NCI-H226 (cell line): Measurements from ENCODE around the gene KLHL29.

Source experiments
- DNase-seq: peaks from one replicate; pipeline ENCODE4 v3.0.0-alpha.2; 2015

The KLHL29 gene

GRCh38 chr2:23497536-23497935 is 112.6 kb downstream of the KLHL29 start:
- no peak for DNase-seq

GRCh38 chr2:23498943-23499342 is 114.0 kb downstream of the KLHL29 start:
- DNase-seq = no peak

- no peak for DNase-seq
Measured at GRCh38 chr2:23499439-23499838, 114.5 kb downstream of the KLHL29 start.

- no peak for DNase-seq
Measured at GRCh38 chr2:23500836-23501235, 115.9 kb downstream of the KLHL29 start.

DNA sequence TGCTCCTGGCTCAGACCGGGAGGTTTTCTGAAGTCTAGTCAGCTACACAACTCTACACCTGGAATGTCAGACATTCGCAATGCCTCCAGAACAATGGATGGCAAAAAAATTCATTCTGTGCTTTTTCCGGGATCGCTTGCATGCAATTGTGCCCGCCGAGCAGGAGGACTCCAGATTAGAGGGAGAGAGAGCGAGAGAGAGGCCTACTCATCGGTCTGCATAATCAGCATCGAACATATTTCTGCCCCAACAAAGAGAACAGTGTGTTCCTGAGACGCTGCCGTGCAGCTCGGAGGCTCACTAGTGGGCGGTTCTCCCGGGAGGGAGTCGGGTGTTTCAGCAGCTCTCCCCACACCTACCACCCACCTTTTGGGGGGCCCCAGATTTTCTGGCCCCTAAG is 117.1 kb downstream of the KLHL29 start:
- no peak for DNase-seq

- DNase-seq = no peak
Measured at GRCh38 chr2:23503097-23503496, 118.1 kb downstream of the KLHL29 start.

- no peak for DNase-seq
Measured at GRCh38 chr2:23503682-23504081, 118.7 kb downstream of the KLHL29 start.

DNA sequence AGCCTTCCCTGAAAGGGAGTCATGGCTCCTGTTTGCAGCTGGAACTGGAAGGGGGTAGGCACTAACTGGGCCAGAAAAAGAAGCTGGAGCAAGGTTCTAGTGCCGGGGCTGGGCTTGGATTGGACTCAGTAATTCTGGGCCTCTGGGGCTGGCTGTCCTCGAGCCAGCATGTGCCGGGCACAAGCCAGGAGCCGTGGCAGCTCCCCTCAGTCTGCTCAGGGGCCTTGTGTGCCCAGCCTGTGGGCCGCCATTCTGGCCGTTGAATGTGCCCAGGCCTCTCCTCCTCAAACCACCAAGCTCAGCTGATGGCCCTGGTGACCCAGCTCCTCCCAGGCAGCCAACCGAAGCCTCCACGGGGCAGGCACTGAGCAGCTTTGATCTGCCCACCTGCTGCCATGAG is 119.6 kb downstream of the KLHL29 start:
- no peak for DNase-seq

- DNase-seq = no peak
Measured at GRCh38 chr2:23505218-23505983, 120.4 kb downstream of the KLHL29 start.

GRCh38 chr2:23505984-23506380 is 121.0 kb downstream of the KLHL29 start:
- DNase-seq = no peak

DNA sequence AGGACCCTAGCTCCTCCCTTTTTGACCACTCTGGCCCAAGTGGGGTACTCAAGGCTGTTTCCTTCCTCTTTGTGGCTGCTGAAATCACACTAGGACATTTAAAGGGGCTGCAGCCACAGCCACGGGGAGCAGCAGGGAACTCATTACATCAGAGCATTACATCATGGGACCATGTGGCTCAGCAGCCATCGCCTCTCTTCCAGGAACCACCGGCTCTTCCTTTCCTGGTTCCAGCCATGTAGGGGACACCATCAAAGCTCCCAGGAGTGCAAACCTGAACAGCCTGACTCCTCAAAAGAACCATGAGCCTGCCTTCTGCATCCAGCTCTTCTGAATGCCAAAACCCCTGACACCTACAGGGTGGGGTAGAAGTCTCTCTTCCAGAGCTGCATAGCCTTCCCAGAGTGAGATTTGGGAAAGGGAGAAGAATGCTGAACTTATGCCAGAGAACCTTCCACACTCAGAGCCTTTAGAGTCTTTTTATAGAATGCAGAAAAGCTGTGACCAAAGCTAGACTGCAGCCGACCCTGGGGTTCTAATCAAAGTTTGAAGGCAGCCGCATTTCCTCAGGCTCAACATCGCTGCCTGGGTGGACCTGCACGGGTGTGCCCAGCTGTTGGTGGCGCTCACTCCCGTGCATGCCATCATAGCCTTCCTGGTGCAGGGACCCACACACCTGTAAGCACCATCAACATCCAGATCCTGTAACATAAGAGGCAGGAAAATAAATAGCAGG is 121.7 kb downstream of the KLHL29 start:
- DNase-seq = no peak

DNA sequence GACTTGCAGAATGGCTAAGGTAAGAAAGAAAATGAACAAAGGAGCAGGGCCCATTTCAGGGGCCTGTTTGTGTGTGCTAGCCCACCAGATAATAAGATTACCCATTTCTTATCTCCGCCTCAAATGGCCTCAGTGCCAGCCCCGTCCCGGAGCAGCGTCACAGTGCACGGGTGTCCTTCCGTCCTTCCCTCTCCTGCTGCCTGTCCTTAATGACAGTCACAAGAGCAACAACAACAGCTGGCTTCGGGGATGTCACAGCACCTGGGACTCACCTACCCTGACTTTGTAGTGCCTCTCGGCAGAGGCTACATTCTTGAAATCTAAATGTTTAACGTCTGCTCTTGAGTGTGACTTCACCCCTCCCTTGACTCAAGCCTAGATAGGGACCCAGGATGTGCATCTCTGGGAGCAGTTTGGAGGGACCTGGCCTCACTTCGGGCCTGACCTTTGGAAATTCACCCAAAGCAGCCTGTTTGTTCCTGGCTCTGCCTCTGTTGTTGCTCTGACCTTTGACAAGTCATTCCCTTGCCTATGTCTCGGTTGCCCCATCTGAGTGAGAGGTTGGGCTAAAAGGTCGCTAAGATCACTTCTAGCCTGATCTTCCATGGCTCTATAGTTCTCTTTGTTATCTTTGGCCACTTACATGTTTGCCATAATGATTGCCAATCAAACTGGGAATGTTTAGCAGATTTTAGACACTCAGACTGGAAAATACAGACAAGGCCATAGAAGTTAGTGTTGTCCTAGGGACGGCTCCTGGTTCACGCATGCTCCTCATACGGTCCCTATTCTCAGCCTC is 122.5 kb downstream of the KLHL29 start:
- DNase-seq = no peak

- DNase-seq = no peak
Measured at GRCh38 chr2:23508066-23508390, 123.0 kb downstream of the KLHL29 start.

- no peak for DNase-seq
Measured at GRCh38 chr2:23509103-23509502, 124.1 kb downstream of the KLHL29 start.

DNA sequence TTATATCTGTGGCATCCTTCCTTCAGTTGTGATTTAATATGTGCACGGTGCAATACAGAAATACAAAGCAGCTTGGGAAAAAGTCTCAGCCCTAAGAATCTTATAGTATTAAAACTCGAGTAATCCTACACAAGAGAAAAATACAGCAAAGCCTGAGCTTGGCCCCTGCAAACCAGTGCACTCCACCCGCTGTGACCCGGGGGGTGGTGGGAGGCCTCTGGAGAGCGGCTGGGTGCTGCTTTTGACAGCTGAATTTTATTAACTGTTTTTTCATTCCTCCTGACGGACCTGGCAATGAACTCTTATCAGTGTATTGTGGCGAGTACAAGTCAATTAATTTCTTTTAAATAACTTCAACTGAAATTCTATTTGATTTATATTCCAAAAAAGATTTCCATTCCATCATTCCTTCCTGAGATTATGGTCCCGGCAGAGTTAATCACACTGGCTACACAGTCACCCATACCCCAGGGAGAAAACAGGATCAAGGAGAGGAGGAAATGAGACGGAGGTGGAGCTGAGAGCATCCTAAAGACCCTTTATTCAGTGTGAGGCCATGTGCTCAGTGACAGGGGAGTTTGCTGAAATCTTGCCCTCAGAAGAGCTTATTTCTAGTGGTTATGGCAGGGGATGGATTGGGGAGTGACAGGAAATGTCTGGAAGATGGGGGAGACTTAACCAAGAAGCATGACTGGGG is 124.8 kb downstream of the KLHL29 start:
- DNase-seq = no peak

DNA sequence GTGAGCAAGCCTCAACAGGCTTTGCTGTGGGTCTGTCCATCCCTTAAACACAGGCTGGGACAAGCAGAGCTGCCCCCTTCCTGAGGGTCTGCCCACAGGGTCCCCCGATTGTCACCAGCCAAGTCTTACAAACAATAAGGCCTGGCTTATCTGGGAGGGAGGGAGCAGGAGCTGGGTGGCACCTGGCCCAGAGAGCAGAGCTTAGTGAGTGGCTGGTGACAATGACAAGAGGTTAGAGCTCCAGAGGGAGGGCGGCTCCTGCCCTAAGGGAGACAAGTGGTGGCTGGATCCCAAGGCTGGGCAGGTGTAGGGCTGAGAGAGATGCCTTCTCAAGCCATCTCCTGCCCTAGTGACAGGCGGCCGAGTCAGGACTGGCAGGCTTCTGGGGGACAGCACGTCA is 125.5 kb downstream of the KLHL29 start:
- no peak for DNase-seq

DNA sequence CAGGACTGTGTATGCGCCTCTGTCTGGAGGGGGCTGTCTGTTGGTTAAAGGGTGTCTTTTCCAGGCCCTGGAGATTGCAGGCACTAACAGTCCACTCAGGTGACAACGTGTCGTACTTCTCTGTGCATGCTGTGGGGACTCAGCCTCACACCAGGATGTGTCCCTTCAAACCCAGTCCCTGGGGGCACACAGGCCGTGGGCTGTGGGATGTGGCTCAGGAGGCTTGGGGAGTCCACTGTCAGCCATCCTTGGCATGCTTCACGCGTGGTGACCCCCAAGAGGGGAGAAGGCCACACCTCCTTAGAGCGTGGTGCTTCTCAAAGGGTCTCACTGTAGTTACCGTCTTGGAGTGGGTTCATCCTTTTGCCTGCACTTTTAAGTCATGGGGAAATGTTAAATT is 127.8 kb downstream of the KLHL29 start:
- no peak for DNase-seq

- no peak for DNase-seq
Measured at GRCh38 chr2:23513245-23513871, 128.4 kb downstream of the KLHL29 start.

GRCh38 chr2:23513872-23514793 is 129.2 kb downstream of the KLHL29 start:
- no peak for DNase-seq

- DNase-seq = no peak
Measured at GRCh38 chr2:23516520-23517256, 131.7 kb downstream of the KLHL29 start.
